H9 (cell line): Measurements from ENCODE around the gene ENKUR. TPM values are rescaled to one million over a fixed set of nuclear protein-coding genes. Genes with fewer than 3 reads are reported as not detected.

ENCODE experiments used
- DNase-seq: peaks from one replicate; pipeline ENCODE4 v3.0.0-alpha.2; 2017
- H2AFZ ChIP-seq: one replicate; pipeline ENCODE4 v1.6.1; 2013; ENCODE audit warnings: mild to moderate bottlenecking, low read length, control low read depth, moderate library complexity
- H2AK5ac ChIP-seq: 2 replicates; pipeline ENCODE4 v1.6.1; 2013; ENCODE audit warnings: low read length, control low read depth, mixed read lengths; ENCODE audit not compliant: insufficient read length
- H2BK120ac ChIP-seq: one replicate; pipeline ENCODE4 v1.6.1; 2013; ENCODE audit warnings: low read depth, mild to moderate bottlenecking, low read length, control low read depth, inconsistent platforms; ENCODE audit not compliant: poor library complexity, severe bottlenecking
- H2BK12ac ChIP-seq: 2 replicates; pipeline ENCODE4 v1.6.1; 2013; ENCODE audit warnings: low read length, control low read depth, mixed read lengths, low read depth; ENCODE audit not compliant: insufficient read length
- H2BK15ac ChIP-seq: 2 replicates; pipeline ENCODE4 v1.6.1; 2013; ENCODE audit warnings: low read depth, low read length, control low read depth
- H2BK20ac ChIP-seq: one replicate; pipeline ENCODE4 v1.6.1; 2013; ENCODE audit warnings: low read depth, mild to moderate bottlenecking, low read length, control low read depth, inconsistent platforms; ENCODE audit not compliant: poor library complexity, severe bottlenecking
- H2BK5ac ChIP-seq: 2 replicates; pipeline ENCODE4 v1.6.1; 2013; ENCODE audit warnings: low read length, control low read depth, mixed read lengths; ENCODE audit not compliant: insufficient read length
- H3K14ac ChIP-seq: 2 replicates; pipeline ENCODE4 v1.6.1; 2013; ENCODE audit warnings: low read length, control low read depth; ENCODE audit not compliant: insufficient read depth
- H3K18ac ChIP-seq: 2 replicates; pipeline ENCODE4 v1.6.1; 2013; ENCODE audit warnings: low read depth, mild to moderate bottlenecking, mixed read lengths, low read length, control low read depth; ENCODE audit not compliant: insufficient read length
- H3K23ac ChIP-seq: 2 replicates; pipeline ENCODE4 v1.6.1; 2013; ENCODE audit warnings: low read length, control low read depth, mixed read lengths, low read depth; ENCODE audit not compliant: insufficient read length
- H3K23me2 ChIP-seq: 2 replicates; pipeline ENCODE4 v1.6.1; 2013; ENCODE audit warnings: low read depth, mild to moderate bottlenecking, mixed read lengths, low read length, control low read depth; ENCODE audit not compliant: insufficient read length, poor library complexity, severe bottlenecking
- H3K27ac ChIP-seq: 2 replicates; pipeline ENCODE4 v1.5.1; 2013; ENCODE audit warnings: low read length, control low read depth, mixed read lengths, low read depth; ENCODE audit not compliant: insufficient read length
- H3K27me3 ChIP-seq: 2 replicates; pipeline ENCODE4 v1.6.1; 2013; ENCODE audit warnings: low read length, control low read depth, inconsistent platforms; ENCODE audit not compliant: insufficient read depth
- H3K4ac ChIP-seq: 2 replicates; pipeline ENCODE4 v1.6.1; 2013; ENCODE audit warnings: low read depth, mild to moderate bottlenecking, control low read depth, inconsistent platforms, low read length, moderate library complexity
- H3K4me1 ChIP-seq: 2 replicates; pipeline ENCODE4 v1.6.1; 2013; ENCODE audit warnings: low read length, control low read depth, inconsistent platforms; ENCODE audit not compliant: insufficient read depth
- H3K4me2 ChIP-seq: 2 replicates; pipeline ENCODE4 v1.6.1; 2013; ENCODE audit warnings: low read length, control low read depth, mixed read lengths; ENCODE audit not compliant: insufficient read length, insufficient read depth
- H3K56ac ChIP-seq: 2 replicates; pipeline ENCODE4 v1.6.1; 2013; ENCODE audit warnings: low read depth, mild to moderate bottlenecking, mixed read lengths, low read length, control low read depth; ENCODE audit not compliant: insufficient read length
- H3K79me1 ChIP-seq: 2 replicates; pipeline ENCODE4 v1.6.1; 2013; ENCODE audit warnings: low read depth, mild to moderate bottlenecking, moderate library complexity, low read length, control low read depth, inconsistent platforms; ENCODE audit not compliant: insufficient read depth, poor library complexity, severe bottlenecking
- H3K79me2 ChIP-seq: 2 replicates; pipeline ENCODE4 v1.6.1; 2013; ENCODE audit warnings: low read length, control low read depth, inconsistent platforms; ENCODE audit not compliant: insufficient read depth
- H3K9ac ChIP-seq: 2 replicates; pipeline ENCODE4 v1.6.1; 2013; ENCODE audit warnings: low read length, control low read depth, mixed read lengths; ENCODE audit not compliant: insufficient read length; ENCODE audit errors: extremely low read depth
- H3K9me3 ChIP-seq: one replicate; pipeline ENCODE4 v1.6.1; 2013; ENCODE audit warnings: low read depth, low read length, inconsistent platforms; ENCODE audit not compliant: control insufficient read depth
- H3T11ph ChIP-seq: one replicate; pipeline ENCODE4 v1.6.1; 2013; ENCODE audit warnings: mild to moderate bottlenecking, low read length, control low read depth, inconsistent platforms
- H4K20me1 ChIP-seq: one replicate; pipeline ENCODE4 v1.6.1; 2013; ENCODE audit not compliant: control insufficient read depth, insufficient read length, insufficient read depth
- H4K5ac ChIP-seq: 2 replicates; pipeline ENCODE4 v1.6.1; 2013; ENCODE audit warnings: low read depth, mild to moderate bottlenecking, mixed read lengths, low read length, control low read depth; ENCODE audit not compliant: insufficient read length
- H4K8ac ChIP-seq: replicated peaks from 2 replicates; pipeline ENCODE4 v1.6.1; 2013; ENCODE audit warnings: low read length, control low read depth, mixed read lengths, low read depth; ENCODE audit not compliant: insufficient read length
- H4K91ac ChIP-seq: 2 replicates; pipeline ENCODE4 v1.6.1; 2013; ENCODE audit warnings: low read depth, mild to moderate bottlenecking, moderate library complexity, mixed read lengths, low read length, control low read depth; ENCODE audit not compliant: insufficient read length
- H3K27ac Mint-ChIP-seq, 3 experiments: 2 replicates in 2 of 3; 3 replicates in 1 of 3; pipeline ENCODE4 v1.8.0; 2020 to 2021; ENCODE audit warnings: mixed read lengths in 3 of 3, mild to moderate bottlenecking in 1 of 3, moderate library complexity in 1 of 3
- H3K27me3 Mint-ChIP-seq: 2 replicates; pipeline ENCODE4 v1.8.0; 2021; ENCODE audit warnings: low read depth, mild to moderate bottlenecking, moderate library complexity, mixed read lengths
- H3K36me3 Mint-ChIP-seq, 3 experiments: 2 replicates in 2 of 3; 3 replicates in 1 of 3; pipeline ENCODE4 v1.8.0; 2020 to 2021; ENCODE audit warnings: low read depth in 3 of 3, mixed read lengths in 3 of 3; ENCODE audit not compliant: insufficient read depth in 1 of 3
- H3K4me1 Mint-ChIP-seq, 2 experiments: 2 replicates each; pipeline ENCODE4 v1.8.0; 2020; ENCODE audit warnings: mixed read lengths in 2 of 2
- H3K4me3 Mint-ChIP-seq, 2 experiments: 2 replicates in 1 of 2; 3 replicates in 1 of 2; pipeline ENCODE4 v1.8.0; 2020 to 2021; ENCODE audit warnings: mild to moderate bottlenecking in 2 of 2, mixed read lengths in 2 of 2, moderate library complexity in 1 of 2
- H3K9me3 Mint-ChIP-seq, 2 experiments: 2 replicates in 1 of 2; 3 replicates in 1 of 2; pipeline ENCODE4 v1.8.0; 2020; ENCODE audit warnings: mild to moderate bottlenecking in 2 of 2, mixed read lengths in 2 of 2, moderate library complexity in 1 of 2
- WGBS: extraction: QIAGEN DNeasy Blood & Tissue Kit; methylation state at CpG from one replicate; pipeline ENCODE4 v1.1.7; 2013; ENCODE audit warnings: missing lambda C conversion rate, low lambda C conversion rate, mixed read lengths; ENCODE audit not compliant: insufficient read length; ENCODE audit errors: extremely low coverage; 5-methylcytosine and 5-hydroxymethylcytosine counted together
- total RNA-seq: library from RNA; stranded (reverse); gene quantifications from 2 replicates; pipeline ENCODE4 v1.2.1, GENCODE V29; 2021
- TF ChIP-seq, protein P1 (sequence below): fragments of 200-600 bp; sonication (generic); conservative IDR thresholded peaks from 3 replicates; pipeline ENCODE4 v1.8.0; 2021; ENCODE audit warnings: antibody characterized with exemption, mild to moderate bottlenecking

The ENKUR gene
- total RNA-seq, 1 experiment from 2014 or later, result not detected

DNA sequence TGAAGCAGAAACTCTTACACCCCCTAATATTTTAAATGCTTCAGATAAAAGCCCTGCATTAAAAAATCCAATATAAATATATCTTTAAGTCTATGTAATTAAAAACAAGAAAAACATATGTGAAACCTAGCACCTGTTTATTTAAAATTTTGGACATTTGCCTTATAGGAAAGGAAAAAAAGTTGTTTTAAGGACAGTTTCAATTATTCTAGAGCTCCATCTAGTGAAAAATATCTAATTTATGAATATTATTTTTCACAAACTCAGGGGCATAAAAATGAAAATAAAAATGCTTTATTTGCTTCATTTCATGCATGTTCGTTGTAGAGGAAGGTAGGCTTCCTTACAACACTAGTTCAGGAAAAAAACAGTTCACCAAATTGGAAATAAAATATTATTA is 26.1 kb downstream of the ENKUR start:
- no peak overlapping the region for H3K56ac ChIP-seq
- no peak overlapping the region for H4K5ac ChIP-seq
- no peaks in the 10 kb centered on the region for H3K27me3 ChIP-seq
- no peak overlapping the region for H2BK15ac ChIP-seq
- no peak overlapping the region for H3K9ac ChIP-seq
- H3K4me2 ChIP-seq, result no peak overlapping the region
- no peak overlapping the region for H3K4ac ChIP-seq
- Mint-ChIP-seq H3K36me3 (no peaks in the 10 kb centered on the region), H3K4me1 (no peaks in the 10 kb centered on the region), H3K27ac (no peak overlapping the region), H3K9me3 (no peaks in the 10 kb centered on the region), H3K27me3 (no peaks in the 10 kb centered on the region), H3K4me3 (no peak overlapping the region)
- no peaks in the 10 kb centered on the region for H3K4me1 ChIP-seq
- no peak overlapping the region for H2BK5ac ChIP-seq
- no peak overlapping the region for H2BK12ac ChIP-seq
- no peaks in the 10 kb centered on the region for H3K23me2 ChIP-seq
- H3T11ph ChIP-seq, result no peak overlapping the region
- H3K14ac ChIP-seq, result no peak overlapping the region
- no peak overlapping the region for H4K8ac ChIP-seq
- no peak overlapping the region for H4K91ac ChIP-seq
- WGBS, result no CpG with 5 or more reads among the region's 1 CpG
- no peak overlapping the region for H3K18ac ChIP-seq
- H3K79me1 ChIP-seq, result no peaks in the 10 kb centered on the region
- H3K23ac ChIP-seq, result no peak overlapping the region
- no peak overlapping the region for H2BK120ac ChIP-seq
- no peak overlapping the region for H3K27ac ChIP-seq
- DNase-seq, result no peak
- H2AFZ ChIP-seq, result no peak overlapping the region
- TF ChIP-seq, protein P1, sequence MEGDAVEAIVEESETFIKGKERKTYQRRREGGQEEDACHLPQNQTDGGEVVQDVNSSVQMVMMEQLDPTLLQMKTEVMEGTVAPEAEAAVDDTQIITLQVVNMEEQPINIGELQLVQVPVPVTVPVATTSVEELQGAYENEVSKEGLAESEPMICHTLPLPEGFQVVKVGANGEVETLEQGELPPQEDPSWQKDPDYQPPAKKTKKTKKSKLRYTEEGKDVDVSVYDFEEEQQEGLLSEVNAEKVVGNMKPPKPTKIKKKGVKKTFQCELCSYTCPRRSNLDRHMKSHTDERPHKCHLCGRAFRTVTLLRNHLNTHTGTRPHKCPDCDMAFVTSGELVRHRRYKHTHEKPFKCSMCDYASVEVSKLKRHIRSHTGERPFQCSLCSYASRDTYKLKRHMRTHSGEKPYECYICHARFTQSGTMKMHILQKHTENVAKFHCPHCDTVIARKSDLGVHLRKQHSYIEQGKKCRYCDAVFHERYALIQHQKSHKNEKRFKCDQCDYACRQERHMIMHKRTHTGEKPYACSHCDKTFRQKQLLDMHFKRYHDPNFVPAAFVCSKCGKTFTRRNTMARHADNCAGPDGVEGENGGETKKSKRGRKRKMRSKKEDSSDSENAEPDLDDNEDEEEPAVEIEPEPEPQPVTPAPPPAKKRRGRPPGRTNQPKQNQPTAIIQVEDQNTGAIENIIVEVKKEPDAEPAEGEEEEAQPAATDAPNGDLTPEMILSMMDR, result no peak
- no peaks in the 10 kb centered on the region for H3K9me3 ChIP-seq
- no peak overlapping the region for H2AK5ac ChIP-seq
- H4K20me1 ChIP-seq, result no peaks in the 10 kb centered on the region
- no peaks in the 10 kb centered on the region for H3K79me2 ChIP-seq
- no peak overlapping the region for H2BK20ac ChIP-seq
